H1 (cell line): Measurements from ENCODE around the gene CHST11. TPM values are rescaled to one million over a fixed set of nuclear protein-coding genes. Genes with fewer than 3 reads are reported as not detected.

Experiments used
- CTCF ChIA-PET: fragments of 300-600 bp; sonication (Branson Sonifier 250); formaldehyde crosslinking; loops from one replicate; lab custom pipeline; 2021; ENCODE audit not compliant: partially characterized antibody; lab: Charles Lee
- POLR2A ChIA-PET: fragments of 300-600 bp; sonication (Branson Sonifier 250); formaldehyde crosslinking; loops from one replicate; lab custom pipeline; 2021; ENCODE audit warnings: inconsistent platforms; ENCODE audit not compliant: partially characterized antibody; lab: Charles Lee
- DNase-seq, 2 experiments: peaks; one replicate each; pipeline versions ENCODE4 v3.0.0 to v3.0.0-alpha.2; 2010 to 2022; ENCODE audit warnings: low spot score in 2 of 2, low read depth in 1 of 2, mixed read lengths in 1 of 2
- FAIRE-seq: peaks from 2 replicates; lab custom pipeline; 2011; peaks lifted over from hg19 to GRCh38; lab: Jason Lieb, UNC
- H2AFZ ChIP-seq: 2 replicates; pipeline ENCODE4 v1.8.1; 2012; ENCODE audit warnings: low read length, inconsistent platforms
- H2AK5ac ChIP-seq: 2 replicates; pipeline ENCODE4 v1.6.1; 2013; ENCODE audit warnings: low read depth, low read length
- H2BK120ac ChIP-seq: replicated peaks from 2 replicates; pipeline ENCODE3; 2013; ENCODE audit warnings: low read depth, low read length, inconsistent platforms
- H2BK12ac ChIP-seq: 2 replicates; pipeline ENCODE4 v1.6.1; 2013; ENCODE audit warnings: low read depth, low read length
- H2BK15ac ChIP-seq: 2 replicates; pipeline ENCODE4 v1.6.1; 2013; ENCODE audit warnings: low read length
- H2BK20ac ChIP-seq: 2 replicates; pipeline ENCODE4 v1.6.1; 2013; ENCODE audit warnings: low read length
- H2BK5ac ChIP-seq: 2 replicates; pipeline ENCODE4 v1.6.1; 2013; ENCODE audit warnings: low read depth, low read length
- H3K14ac ChIP-seq: 2 replicates; pipeline ENCODE4 v1.6.1; 2013; ENCODE audit warnings: inconsistent platforms; ENCODE audit not compliant: insufficient read length
- H3K18ac ChIP-seq: 2 replicates; pipeline ENCODE4 v1.6.1; 2013; ENCODE audit warnings: low read length; ENCODE audit errors: extremely low read depth
- H3K23ac ChIP-seq: 2 replicates; pipeline ENCODE4 v1.6.1; 2013; ENCODE audit warnings: inconsistent platforms; ENCODE audit not compliant: insufficient read length
- H3K23me2 ChIP-seq: 2 replicates; pipeline ENCODE4 v1.6.1; 2013; ENCODE audit warnings: low read depth, low read length
- H3K27ac ChIP-seq: 2 replicates; pipeline ENCODE4 v1.6.1; 2011; ENCODE audit warnings: low read depth, low read length, inconsistent platforms
- H3K27me3 ChIP-seq, 4 experiments: replicated peaks in 1 of 4; 1 replicate in 1 of 4; 2 replicates in 3 of 4; pipeline versions ENCODE4 v1.6.1 to v1.8.1; 2011 to 2013; ENCODE audit warnings: low read length in 3 of 4, mild to moderate bottlenecking in 3 of 4, inconsistent platforms in 2 of 4, mixed read lengths in 2 of 4, moderate library complexity in 1 of 4; ENCODE audit not compliant: control insufficient read depth in 3 of 4, insufficient read depth in 3 of 4; ENCODE audit errors: extremely low read depth in 1 of 4
- H3K36me3 ChIP-seq, 4 experiments: 2 replicates each; pipeline versions ENCODE4 v1.6.1 to v1.8.1; 2011 to 2013; ENCODE audit warnings: mild to moderate bottlenecking in 4 of 4, low read length in 3 of 4, moderate library complexity in 2 of 4, control low read depth in 1 of 4, inconsistent platforms in 1 of 4; ENCODE audit not compliant: insufficient read depth in 4 of 4, control insufficient read depth in 2 of 4
- H3K4ac ChIP-seq: replicated peaks from 2 replicates; pipeline ENCODE3; 2013; ENCODE audit warnings: low read length, low read depth, mixed read lengths, inconsistent platforms; ENCODE audit not compliant: insufficient read length
- H3K4me1 ChIP-seq, 4 experiments: replicated peaks in 1 of 4; 1 replicate in 1 of 4; 2 replicates in 3 of 4; pipeline versions ENCODE4 v1.6.1 to v1.8.1; 2011 to 2013; ENCODE audit warnings: low read length in 3 of 4, inconsistent platforms in 2 of 4, mixed read lengths in 1 of 4; ENCODE audit not compliant: insufficient read depth in 4 of 4, control insufficient read depth in 3 of 4
- H3K4me2 ChIP-seq, 2 experiments: 2 replicates each; pipeline versions ENCODE4 v1.6.1 to v1.8.1; 2011 to 2013; ENCODE audit warnings: low read depth in 2 of 2, low read length in 2 of 2, control low read depth in 1 of 2, inconsistent platforms in 1 of 2, mild to moderate bottlenecking in 1 of 2; ENCODE audit not compliant: insufficient read depth in 1 of 2
- H3K4me3 ChIP-seq, 4 experiments: fragments of 200-600, 300-600 bp in 1 of 4; sonication (generic), shearing (Covaris generic), sonication (Bioruptor Twin) in 1 of 4; 2 replicates each; pipeline versions ENCODE4 v1.5.1 to v1.8.1; 2011 to 2016; ENCODE audit warnings: low read length in 4 of 4, low read depth in 3 of 4, control low read depth in 2 of 4, inconsistent platforms in 2 of 4, mild to moderate bottlenecking in 2 of 4, mixed read lengths in 1 of 4, moderate library complexity in 1 of 4; ENCODE audit not compliant: insufficient read depth in 2 of 4; ENCODE audit errors: extremely low read depth in 1 of 4
- H3K56ac ChIP-seq: replicated peaks from 2 replicates; pipeline ENCODE3; 2013; ENCODE audit warnings: low read depth, mild to moderate bottlenecking, mixed read lengths, low read length, inconsistent platforms; ENCODE audit not compliant: insufficient read length
- H3K79me1 ChIP-seq: 2 replicates; pipeline ENCODE4 v1.6.1; 2013; ENCODE audit warnings: low read depth, low read length, control low read depth
- H3K79me2 ChIP-seq, 2 experiments: 2 replicates each; pipeline versions ENCODE4 v1.6.1 to v1.8.1; 2012 to 2013; ENCODE audit warnings: low read length in 2 of 2, mild to moderate bottlenecking in 2 of 2, inconsistent platforms in 1 of 2; ENCODE audit not compliant: insufficient read depth in 2 of 2, control insufficient read depth in 1 of 2
- H3K9ac ChIP-seq, 4 experiments: replicated peaks in 1 of 4; 1 replicate in 1 of 4; 2 replicates in 3 of 4; pipeline versions ENCODE4 v1.6.1 to v1.8.1; 2011 to 2013; ENCODE audit warnings: low read depth in 3 of 4, low read length in 3 of 4, control low read depth in 2 of 4, mild to moderate bottlenecking in 2 of 4, moderate library complexity in 2 of 4, inconsistent platforms in 1 of 4; ENCODE audit errors: extremely low read depth in 1 of 4
- H3K9me3 ChIP-seq, 2 experiments: 2 replicates each; pipeline versions ENCODE4 v1.6.1 to v1.8.1; 2012 to 2013; ENCODE audit warnings: mild to moderate bottlenecking in 2 of 2, moderate library complexity in 2 of 2, control low read depth in 1 of 2, inconsistent platforms in 1 of 2, low read depth in 1 of 2, low read length in 1 of 2, mixed read lengths in 1 of 2; ENCODE audit not compliant: insufficient read depth in 2 of 2
- H4K20me1 ChIP-seq, 2 experiments: replicated peaks in 1 of 2; 2 replicates each; pipeline versions ENCODE3 to v1.8.1; 2011 to 2013; ENCODE audit warnings: inconsistent platforms in 2 of 2, low read length in 2 of 2, mild to moderate bottlenecking in 1 of 2; ENCODE audit not compliant: insufficient read depth in 2 of 2, control insufficient read depth in 1 of 2
- H4K5ac ChIP-seq: 2 replicates; pipeline ENCODE4 v1.6.1; 2013; ENCODE audit warnings: low read length, low read depth, mixed read lengths, inconsistent platforms; ENCODE audit not compliant: insufficient read length
- H4K8ac ChIP-seq: 2 replicates; pipeline ENCODE4 v1.8.0; 2013; ENCODE audit warnings: mild to moderate bottlenecking, moderate library complexity, low read length, inconsistent platforms; ENCODE audit not compliant: insufficient read depth; ENCODE audit errors: extremely low read depth
- H4K91ac ChIP-seq: replicated peaks from 2 replicates; pipeline ENCODE3; 2013; ENCODE audit warnings: low read length, mixed read lengths, inconsistent platforms; ENCODE audit not compliant: insufficient read length
- ATF3 ChIP-seq: IDR thresholded peaks from 2 replicates; pipeline ENCODE4 v1.6.1; 2011; ENCODE audit warnings: low read depth, mild to moderate bottlenecking, low read length; ENCODE audit not compliant: insufficient read depth
- CBX8 ChIP-seq: fragments of 300-800, 300-1000 bp; sonication (generic); IDR thresholded peaks from 2 replicates; pipeline ENCODE4 v1.7.1; 2016; ENCODE audit warnings: low read depth, low read length, borderline replicate concordance
- CTBP2 ChIP-seq: IDR thresholded peaks from 2 replicates; pipeline ENCODE4 v1.7.0; 2011; ENCODE audit warnings: borderline replicate concordance, mild to moderate bottlenecking, moderate library complexity, mixed read lengths, low read length; ENCODE audit not compliant: insufficient read depth, insufficient read length
- JUN ChIP-seq: IDR thresholded peaks from 2 replicates; pipeline ENCODE4 v1.6.1; 2011; ENCODE audit warnings: low read depth, mild to moderate bottlenecking, improper control_type of control experiment, low read length
- RBBP5 ChIP-seq: IDR thresholded peaks from 2 replicates; pipeline ENCODE4 v1.7.1; 2012; ENCODE audit warnings: low read depth, mild to moderate bottlenecking, inconsistent platforms, low read length, moderate library complexity, borderline replicate concordance
- RXRA ChIP-seq: IDR thresholded peaks from 2 replicates; pipeline ENCODE4 v1.6.1; 2011; ENCODE audit warnings: low read depth, mild to moderate bottlenecking, low read length, moderate library complexity; ENCODE audit not compliant: insufficient read depth
- USF2 ChIP-seq: IDR thresholded peaks from 2 replicates; pipeline ENCODE4 v1.6.1; 2011; ENCODE audit warnings: low read length, improper control_type of control experiment
- WGBS, 2 experiments: shearing (Covaris generic) in 1 of 2; methylation state at CpG; one replicate each; pipeline versions ENCODE4 v1.1.6 to v1.1.7; 2013 to 2015; ENCODE audit warnings: low lambda C conversion rate in 2 of 2, mixed read lengths in 2 of 2, inconsistent platforms in 1 of 2, low coverage in 1 of 2, missing lambda C conversion rate in 1 of 2; ENCODE audit not compliant: insufficient replicate concordance in 2 of 2, insufficient coverage in 1 of 2, insufficient read length in 1 of 2; ENCODE audit errors: extremely low coverage in 1 of 2, missing lambda C conversion rate in 1 of 2; 5-methylcytosine and 5-hydroxymethylcytosine counted together
- polyA plus RNA-seq, 7 experiments: library from polyadenylated mRNA; depleted of rRNA in 3 of 7; stranded (reverse) in 5 of 7; unstranded in 2 of 7; fragments of >200 nt in 5 of 7; fragments of 200-250 nt in 2 of 7; gene quantifications; 1 replicate in 5 of 7; 2 replicates in 1 of 7; 4 replicates in 1 of 7; pipeline versions ENCODE4 v1.2.1 to v1.2.3, GENCODE V29; 2011 to 2013; ENCODE audit warnings: missing spikeins in 2 of 7, mixed read lengths in 2 of 7
- total RNA-seq: library from RNA; stranded (reverse); fragmentation: NEBNext Ultra II Directional; extraction: Animal tissue kit (Norgen Biotek cat#: 25700); gene quantifications from 2 replicates; pipeline ENCODE4 v1.2.1, GENCODE V29; 2021
- TF ChIP-seq, protein P1 (sequence below): IDR thresholded peaks from 2 replicates; pipeline ENCODE4 v1.6.1; 2012; ENCODE audit warnings: inconsistent platforms

Gene CHST11
- total and polyA plus RNA-seq, 2 of the 8 experiments (the other 6 are each of a cell fraction or from before 2014, with no cell fraction given): 14.4 to 20.8 TPM

GRCh38 chr12:104673696-104674482 is 217.1 kb downstream of the CHST11 start:
- FAIRE-seq (no peak), DNase-seq (no peak)
- Histone ChIP-seq H3K9me3 (no peaks in the 10 kb centered on the region), H4K8ac (no peak overlapping the region), H2BK5ac (no peak overlapping the region; the same call in 1 of the 2 replicates), H2BK120ac (no peak overlapping the region), H2BK15ac (no peak overlapping the region), H3K23ac (no peak overlapping the region), H2AFZ (no peak overlapping the region), H3K4me1 (peaks cover 0 to 15% (median 8%) of the 10 kb centered on the region in 4 experiments; a peak in 6 of 7 replicates), H3K14ac (no peak overlapping the region), H3K79me1 (no peaks in the 10 kb centered on the region), H4K91ac (no peak overlapping the region), H4K5ac (no peak overlapping the region), H3K56ac (no peak overlapping the region), H3K27ac (no peak overlapping the region), H3K27me3 (no peaks in the 10 kb centered on the region), H3K4ac (no peak overlapping the region), H3K18ac (no peak overlapping the region), H3K23me2 (peaks cover 5% of the 10 kb centered on the region; the same call in 1 of the 2 replicates), H2BK12ac (no peak overlapping the region), H3K4me2 (no peak overlapping the region), H4K20me1 (peaks cover 0 to 5% of the 10 kb centered on the region in 2 experiments), H2BK20ac (no peak overlapping the region), H3K9ac (no peak overlapping the region), H3K36me3 (no peaks in the 10 kb centered on the region; a peak in 1 of 8 replicates), H2AK5ac (no peak overlapping the region; the same call in 1 of the 2 replicates)
- 87% methylated on average over 15 of the region's 15 CpGs; no CpG with 5 or more reads in 1 of the 2 experiments for WGBS, 2 experiments
- CTCF ChIA-PET: interaction anchor here (1.6 to 2.0 kb wide), 2 partner anchors 20 to 292 kb away, joined by 5 read pairs; no protein-coding TSS in a partner anchor
- TF ChIP-seq USF2 (no peak), CBX8 (no peak), RBBP5 (no peak), CTBP2 (no peak), RXRA (no peak), ATF3 (no peak), JUN (no peak)
- TF ChIP-seq, protein P1, sequence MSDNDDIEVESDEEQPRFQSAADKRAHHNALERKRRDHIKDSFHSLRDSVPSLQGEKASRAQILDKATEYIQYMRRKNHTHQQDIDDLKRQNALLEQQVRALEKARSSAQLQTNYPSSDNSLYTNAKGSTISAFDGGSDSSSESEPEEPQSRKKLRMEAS: no peak
- TF ChIP-seq, all 59 proteins: peak for 0
- no peak overlapping the region for H3K4me3 ChIP-seq
- POLR2A ChIA-PET: no interaction called here
- no peaks in the 10 kb centered on the region; a peak in 1 of 4 replicates for H3K79me2 ChIP-seq
